ENCODE measurements around the gene ZMAT5.

ZMAT5 gene

DNA sequence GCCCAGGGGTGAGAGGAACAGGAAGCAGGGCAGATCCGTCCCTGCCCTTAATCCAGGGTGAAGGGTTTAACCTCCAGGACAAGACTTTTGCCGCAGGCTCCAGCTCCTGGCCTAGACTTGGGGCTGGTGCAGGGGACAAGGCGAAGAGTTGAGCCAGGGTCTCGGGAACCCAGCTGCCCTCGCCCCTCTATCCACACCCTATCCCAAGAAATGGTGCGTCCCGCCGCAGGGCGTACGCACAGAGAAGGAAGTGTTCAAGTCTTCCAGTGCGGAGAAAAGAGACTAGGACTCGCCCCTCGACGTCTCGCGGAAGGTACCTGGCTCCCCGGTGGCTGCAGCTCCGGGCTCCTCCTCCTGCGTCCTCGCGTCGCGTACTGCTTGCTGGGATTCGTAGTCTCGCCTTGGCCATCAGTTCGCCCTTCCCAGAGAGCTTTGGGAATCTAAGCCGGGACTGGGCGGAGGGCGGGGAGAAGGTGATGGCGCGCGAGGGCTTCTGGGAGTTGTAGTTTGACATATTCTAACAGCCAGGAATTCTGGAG lies at the start of gene ZMAT5:
ZMAT5 (minus strand) TSS at position 376 of the 539 bp plus-strand sequence. CDS start 18,463 bp downstream, outside the sequence.
- DNase-seq (ENCODE audit: low read depth), result peak; percentile 76

GRCh38 chr22:29816539-29816938 lies 49.7 kb upstream of the ZMAT5 start:
- DNase-seq (ENCODE audit: low read depth), result no peak

DNA sequence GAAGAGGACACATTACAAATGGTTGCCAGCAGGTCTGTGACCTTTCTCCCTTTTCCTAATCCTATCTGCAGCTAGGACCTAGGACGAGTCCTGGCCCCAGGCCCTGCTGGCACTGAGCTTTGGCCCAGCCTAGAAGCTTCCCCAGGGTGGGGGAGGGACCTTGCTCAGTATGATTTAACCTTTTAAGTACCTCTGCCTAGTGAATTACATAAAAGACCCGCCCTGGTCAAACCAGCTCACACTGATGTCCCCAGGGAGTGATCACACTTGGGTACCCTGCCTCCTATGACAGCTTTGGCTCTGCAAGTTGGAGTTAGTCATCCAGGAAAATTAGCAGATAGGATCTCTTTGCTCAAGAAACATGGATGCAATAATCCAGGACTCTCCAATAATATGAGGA lies 49.3 kb upstream of the ZMAT5 start:
- DNase-seq (ENCODE audit: low read depth), result no peak

DNA sequence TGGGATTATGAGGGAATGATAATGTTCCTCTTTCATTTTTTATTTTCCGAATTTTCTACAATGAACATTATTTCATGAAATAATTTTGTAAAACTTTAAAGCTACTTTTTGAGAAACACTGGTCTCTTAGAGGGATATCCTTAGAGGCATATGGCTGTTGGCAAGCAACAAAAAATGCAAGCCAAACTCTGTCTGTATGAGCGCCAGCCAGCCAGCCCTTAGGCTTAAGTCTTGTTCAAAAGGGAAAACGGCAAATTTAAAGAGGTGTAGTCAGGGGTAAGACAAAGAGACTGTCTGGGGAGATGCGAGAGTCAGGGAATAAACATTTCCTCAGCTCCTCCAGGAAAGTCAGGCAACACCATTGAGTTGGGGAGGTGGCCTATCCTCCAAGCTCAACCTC lies 48.8 kb upstream of the ZMAT5 start:
- no peak for DNase-seq (ENCODE audit: low read depth)

- no peak for DNase-seq (ENCODE audit: low read depth)
Observed at GRCh38 chr22:29814003-29814402, 47.2 kb upstream of the ZMAT5 start.

DNA sequence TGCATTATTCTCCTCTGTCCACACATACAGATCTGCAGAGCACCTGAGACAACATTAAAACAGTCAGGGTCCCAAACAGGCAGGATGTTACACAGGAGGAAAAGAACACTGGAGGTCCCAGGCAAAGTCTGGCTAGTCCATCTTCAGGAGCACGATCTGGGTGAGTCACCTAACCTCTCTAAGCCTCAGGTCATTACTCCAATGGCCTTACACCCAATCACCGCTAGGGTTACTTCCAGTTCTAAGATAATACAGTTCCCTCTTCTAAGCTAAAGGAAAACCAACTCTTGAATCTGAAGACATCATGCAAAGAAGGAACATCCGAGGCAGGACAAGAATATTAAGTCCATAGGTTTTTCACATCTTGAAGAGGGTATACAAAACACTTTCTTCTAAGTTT lies 46.8 kb upstream of the ZMAT5 start:
- DNase-seq (ENCODE audit: low read depth), result no peak

GRCh38 chr22:29813126-29813525 lies 46.3 kb upstream of the ZMAT5 start:
- DNase-seq (ENCODE audit: low read depth), result no peak

DNA sequence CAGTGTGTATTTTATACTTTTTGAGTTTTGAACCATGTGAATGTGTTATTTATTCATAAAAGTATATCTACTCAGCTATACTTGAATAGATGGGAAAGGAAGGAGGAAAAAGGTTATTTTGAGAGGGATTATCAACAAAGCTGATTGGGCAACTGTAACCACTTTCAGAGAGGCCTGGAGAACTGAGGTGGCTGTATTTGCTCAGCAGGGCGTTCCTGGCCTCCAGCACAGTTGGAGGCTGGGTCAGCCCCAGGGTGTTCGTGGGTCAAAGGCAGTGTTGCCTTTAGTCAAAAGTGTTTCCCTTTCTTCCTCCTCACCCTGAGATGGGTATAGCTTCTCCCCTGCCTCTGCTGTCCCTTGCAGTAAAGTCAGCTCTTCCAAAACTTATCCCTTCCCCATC lies 44.6 kb upstream of the ZMAT5 start:
- no peak for DNase-seq (ENCODE audit: low read depth)

- DNase-seq (ENCODE audit: low read depth), result no peak
Observed at GRCh38 chr22:29810216-29810615, 43.4 kb upstream of the ZMAT5 start.

DNA sequence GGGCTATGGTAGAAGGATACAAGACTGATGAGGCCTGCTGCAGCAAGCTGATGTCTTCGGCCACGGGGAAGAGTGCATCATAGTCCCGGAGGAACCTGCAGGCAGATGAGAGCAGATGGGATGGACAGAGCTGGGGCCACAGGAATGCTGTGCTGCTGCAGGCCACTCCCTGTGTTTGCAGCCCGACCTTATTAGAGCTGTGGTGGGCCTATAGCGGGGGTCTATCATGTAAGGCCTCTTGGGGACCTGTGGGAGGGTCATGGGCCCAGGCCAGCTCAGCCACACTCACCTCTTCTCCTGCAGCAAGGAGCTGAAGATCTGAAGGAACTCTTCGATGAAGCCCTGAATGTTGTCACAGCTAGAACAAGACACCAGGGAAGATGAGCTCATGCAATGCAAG lies 39.4 kb upstream of the ZMAT5 start:
- no peak for DNase-seq (ENCODE audit: low read depth)

DNA sequence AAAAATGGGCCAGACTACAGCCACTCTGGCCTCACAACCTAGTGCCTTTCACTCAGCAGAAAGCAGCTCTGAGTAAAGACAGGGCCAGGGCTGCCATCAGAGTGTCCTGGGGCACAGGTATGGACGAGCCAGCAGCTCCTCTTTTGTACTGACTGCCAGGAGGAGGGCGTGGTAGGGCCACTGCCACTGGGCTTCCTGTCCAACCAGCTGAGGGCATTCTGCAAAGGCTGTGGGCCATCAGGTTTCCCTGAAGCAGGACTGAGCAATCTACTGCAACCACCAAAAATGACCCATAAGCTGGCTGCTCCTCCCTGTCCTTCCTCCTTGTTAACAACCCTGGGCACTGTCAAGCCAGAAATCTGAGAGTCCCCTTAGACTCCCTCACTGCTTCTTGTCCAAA lies 38.2 kb upstream of the ZMAT5 start:
- no peak for DNase-seq (ENCODE audit: low read depth)

DNA sequence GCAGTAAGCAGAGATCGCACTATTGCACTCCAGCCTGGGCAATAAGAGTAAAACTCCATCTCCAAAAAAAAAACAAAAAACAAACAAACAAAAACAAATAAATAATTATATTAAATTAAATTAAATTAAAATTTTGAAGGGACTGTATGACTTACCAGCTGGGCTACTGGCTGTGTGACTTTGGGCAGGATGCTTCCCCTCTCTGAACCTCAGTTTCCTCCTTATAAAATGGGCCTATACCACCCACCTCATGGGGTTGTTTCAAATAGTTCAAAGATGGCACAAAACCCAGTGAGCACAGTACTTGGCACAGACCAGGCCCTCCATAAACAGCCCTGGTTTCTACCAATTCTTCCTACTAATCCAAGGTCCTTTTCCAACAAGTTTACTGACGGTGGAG lies 36.4 kb upstream of the ZMAT5 start:
- no peak for DNase-seq (ENCODE audit: low read depth)

DNA sequence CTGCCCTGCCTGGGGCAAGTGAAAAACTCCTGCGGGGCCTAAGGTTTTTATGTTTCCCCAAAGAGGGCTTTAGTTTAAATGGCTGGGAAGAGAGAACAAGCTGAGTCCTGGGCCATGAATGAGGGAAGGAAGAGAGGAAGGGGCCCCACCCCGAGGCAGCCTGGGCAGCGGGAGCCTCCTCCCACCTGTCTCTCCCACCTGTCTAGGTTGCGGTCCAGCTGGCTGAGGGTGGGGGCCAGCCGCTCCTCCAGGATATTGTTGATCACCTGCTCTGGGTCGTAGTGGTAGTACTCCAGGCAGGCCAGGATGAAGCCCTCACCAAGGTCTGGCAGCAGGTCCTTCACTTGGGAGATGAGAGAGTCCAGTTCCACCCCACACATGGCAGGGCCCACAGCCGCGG lies 35.0 kb upstream of the ZMAT5 start:
- no peak for DNase-seq (ENCODE audit: low read depth)

DNA sequence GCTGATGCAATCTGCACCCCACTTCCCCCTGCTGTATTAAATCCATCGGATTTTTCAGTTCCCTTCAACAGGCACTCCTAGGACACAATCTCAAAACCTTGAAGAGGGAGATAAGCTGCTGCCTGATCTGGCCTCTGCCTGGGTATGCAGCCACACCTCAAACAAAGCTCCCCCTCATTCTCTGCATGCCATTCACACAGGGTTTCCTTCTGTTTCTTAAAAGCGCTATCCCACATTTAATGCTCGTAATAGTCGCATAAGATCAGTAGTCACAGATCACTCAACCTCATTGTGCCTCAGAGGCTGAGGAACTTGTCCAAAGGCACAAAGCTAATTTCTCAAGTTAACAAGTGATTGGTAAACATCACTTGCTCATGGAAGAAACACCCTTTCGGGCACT lies 34.3 kb upstream of the ZMAT5 start:
- DNase-seq (ENCODE audit: low read depth), result no peak

GRCh38 chr22:29799217-29799680 lies 32.4 kb upstream of the ZMAT5 start:
- DNase-seq (ENCODE audit: low read depth), result no peak

DNA sequence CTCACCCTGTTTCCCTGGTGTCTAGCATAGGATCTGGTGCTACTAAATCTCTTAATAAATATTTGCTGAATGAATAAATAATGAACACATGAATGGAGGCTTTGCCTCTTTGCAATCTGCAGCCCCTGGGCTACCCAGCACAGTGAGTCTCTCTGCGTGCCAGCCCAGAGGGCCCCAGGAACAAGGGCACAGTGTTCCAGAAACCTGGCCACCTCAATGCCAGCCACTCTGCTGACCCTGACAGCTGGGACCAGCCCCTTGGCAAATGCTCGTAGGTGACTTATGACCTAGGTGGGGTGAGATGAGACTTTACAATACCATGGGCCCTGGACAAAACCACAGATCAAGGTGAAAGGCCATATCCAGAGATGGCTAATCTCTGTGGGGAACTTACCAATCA lies 32.0 kb upstream of the ZMAT5 start:
- no peak for DNase-seq (ENCODE audit: low read depth)

DNA sequence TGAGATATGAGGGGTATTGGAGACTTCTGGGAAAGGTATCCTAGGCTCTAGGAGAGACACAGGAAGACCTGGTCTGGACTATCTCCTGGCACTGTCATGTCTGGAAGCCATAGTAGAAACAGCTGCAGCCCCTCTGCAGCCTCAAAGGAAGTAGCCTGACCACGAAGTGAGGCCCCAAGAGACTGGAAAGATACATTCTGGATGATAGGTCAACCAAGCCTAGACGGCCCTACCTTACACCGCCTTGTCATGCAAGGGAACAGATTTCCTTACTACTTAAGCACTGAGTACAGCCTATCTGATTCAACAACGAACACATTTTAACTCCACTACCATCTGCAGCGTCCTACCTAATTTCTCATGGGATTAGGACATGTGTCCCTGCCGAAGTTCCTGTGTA lies 31.5 kb upstream of the ZMAT5 start:
- DNase-seq (ENCODE audit: low read depth), result no peak

DNA sequence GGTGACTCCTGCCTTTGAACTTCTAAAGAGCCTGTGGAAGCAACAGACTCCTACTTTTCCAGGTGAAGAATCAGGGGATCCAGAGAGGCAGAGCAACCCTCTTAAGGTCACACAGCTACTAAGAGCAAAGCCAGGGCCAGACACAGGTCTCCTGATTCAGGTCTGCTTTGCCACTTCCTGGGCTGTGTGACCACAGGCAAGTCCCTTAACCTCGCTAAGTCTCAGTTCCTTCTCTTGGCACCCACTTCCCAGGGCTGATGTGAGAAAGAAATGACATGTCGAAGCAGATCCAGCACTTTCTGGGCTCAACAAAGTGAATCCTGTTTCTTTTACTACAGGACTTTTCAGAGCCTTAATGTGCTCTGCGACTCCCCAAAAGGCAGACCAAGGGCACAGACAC lies 30.5 kb upstream of the ZMAT5 start:
- no peak for DNase-seq (ENCODE audit: low read depth)

DNA sequence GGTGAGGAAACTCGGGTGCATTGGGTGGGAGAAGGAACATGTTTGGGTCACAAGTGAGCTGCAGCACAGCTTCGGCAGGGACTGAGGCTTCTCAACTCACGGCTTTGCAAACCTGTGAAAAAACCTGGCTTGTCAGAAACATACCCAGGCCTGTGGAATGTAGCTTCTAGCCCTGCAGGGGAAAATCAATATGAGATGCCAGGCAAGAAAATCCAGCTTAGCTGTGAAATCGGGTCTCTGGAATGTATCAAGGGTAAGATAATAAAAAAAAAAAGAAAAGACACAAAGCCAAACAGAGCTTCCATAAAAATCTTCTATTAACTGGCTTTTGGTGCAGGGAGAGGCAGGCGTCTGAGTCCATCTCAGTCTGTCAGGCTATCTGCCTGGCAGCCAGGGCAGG lies 28.9 kb upstream of the ZMAT5 start:
- DNase-seq (ENCODE audit: low read depth), result no peak

DNA sequence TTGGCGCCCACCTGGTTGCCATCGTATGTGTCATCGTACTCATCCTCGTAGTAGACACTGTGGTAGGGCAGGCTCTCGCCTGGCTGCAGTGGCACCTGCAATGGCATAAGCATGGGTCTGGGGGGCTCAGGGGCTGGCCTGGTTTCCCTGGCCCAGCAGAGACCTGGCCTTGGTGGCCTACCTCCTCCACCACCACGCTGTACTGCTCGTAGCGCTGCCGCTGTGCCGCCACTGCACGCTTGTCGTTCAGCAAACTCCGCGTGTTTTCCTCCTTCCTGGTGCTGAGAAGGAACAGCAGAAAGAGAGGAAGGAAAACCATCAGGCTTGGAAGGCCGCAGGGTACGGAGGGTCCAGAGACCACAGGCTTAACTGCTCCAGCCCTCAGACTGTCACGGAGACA lies 26.6 kb upstream of the ZMAT5 start:
- DNase-seq (ENCODE audit: low read depth), result no peak

DNA sequence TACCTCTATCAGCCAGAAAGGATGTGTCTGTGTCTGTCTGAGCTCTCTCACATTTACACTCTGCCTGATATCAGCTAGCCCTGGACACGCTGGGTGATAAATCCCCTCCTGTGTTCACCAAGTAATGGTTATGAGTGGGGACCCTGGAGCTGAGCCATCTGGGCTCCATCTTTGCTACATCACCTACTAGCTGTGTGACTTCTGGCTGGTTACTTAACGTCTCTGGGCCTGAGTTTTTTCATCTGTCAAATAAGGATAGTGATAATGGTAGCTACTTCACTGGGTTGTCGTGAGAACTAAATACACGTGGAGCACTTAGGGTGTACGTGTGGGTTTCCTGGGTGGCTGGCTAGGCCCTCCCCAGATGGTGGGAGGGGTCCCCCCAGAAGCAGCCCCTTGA lies 23.3 kb upstream of the ZMAT5 start:
- DNase-seq (ENCODE audit: low read depth), result no peak

- DNase-seq (ENCODE audit: low read depth), result no peak
Observed at GRCh38 chr22:29788339-29789279, 21.8 kb upstream of the ZMAT5 start.

GRCh38 chr22:29787371-29787980 lies 20.7 kb upstream of the ZMAT5 start:
- DNase-seq (ENCODE audit: low read depth), result no peak
